IgD-negative memory B cell (primary cell): ENCODE measurements around the gene GPR132. TPM values are rescaled to one million over a fixed set of nuclear protein-coding genes. Genes with fewer than 3 reads are reported as not detected.
"Not testable (repeated sequence)": the region's sequence is repeated elsewhere in the genome, so short reads cannot be mapped to it uniquely, and the experiment has no call there.

ENCODE experiments used
- H3K27ac Mint-ChIP-seq, 3 donors: one replicate each; pipeline ENCODE4 v1.8.0; 2020 to 2022; ENCODE audit warnings: mild to moderate bottlenecking in 3 of 3, mixed read lengths in 3 of 3, moderate library complexity in 1 of 3
- H3K27me3 Mint-ChIP-seq: one replicate; pipeline ENCODE4 v1.8.0; 2021; ENCODE audit warnings: mixed read lengths
- H3K36me3 Mint-ChIP-seq: one replicate; pipeline ENCODE4 v1.8.0; 2020; ENCODE audit warnings: mild to moderate bottlenecking, mixed read lengths
- H3K4me1 Mint-ChIP-seq, 3 donors: one replicate each; pipeline ENCODE4 v1.8.0; 2020 to 2022; ENCODE audit warnings: mixed read lengths in 3 of 3, mild to moderate bottlenecking in 1 of 3
- H3K4me3 Mint-ChIP-seq, 4 donors: one replicate each; pipeline ENCODE4 v1.8.0; 2020 to 2022; ENCODE audit warnings: mild to moderate bottlenecking in 4 of 4, mixed read lengths in 4 of 4, moderate library complexity in 3 of 4
- H3K9me3 Mint-ChIP-seq, 3 donors: one replicate each; pipeline ENCODE4 v1.8.0; 2020 to 2021; ENCODE audit warnings: mixed read lengths in 3 of 3, mild to moderate bottlenecking in 1 of 3
- polyA plus RNA-seq: library from polyadenylated mRNA; unstranded; fragments of 300-500 nt; fragmentation: Illumina TruSeq; gene quantifications from one replicate; pipeline ENCODE4 v1.2.3, GENCODE V29; 2021

GPR132 gene
- polyA plus RNA-seq, 1 donor from 2014 or later: 37.2 TPM

DNA sequence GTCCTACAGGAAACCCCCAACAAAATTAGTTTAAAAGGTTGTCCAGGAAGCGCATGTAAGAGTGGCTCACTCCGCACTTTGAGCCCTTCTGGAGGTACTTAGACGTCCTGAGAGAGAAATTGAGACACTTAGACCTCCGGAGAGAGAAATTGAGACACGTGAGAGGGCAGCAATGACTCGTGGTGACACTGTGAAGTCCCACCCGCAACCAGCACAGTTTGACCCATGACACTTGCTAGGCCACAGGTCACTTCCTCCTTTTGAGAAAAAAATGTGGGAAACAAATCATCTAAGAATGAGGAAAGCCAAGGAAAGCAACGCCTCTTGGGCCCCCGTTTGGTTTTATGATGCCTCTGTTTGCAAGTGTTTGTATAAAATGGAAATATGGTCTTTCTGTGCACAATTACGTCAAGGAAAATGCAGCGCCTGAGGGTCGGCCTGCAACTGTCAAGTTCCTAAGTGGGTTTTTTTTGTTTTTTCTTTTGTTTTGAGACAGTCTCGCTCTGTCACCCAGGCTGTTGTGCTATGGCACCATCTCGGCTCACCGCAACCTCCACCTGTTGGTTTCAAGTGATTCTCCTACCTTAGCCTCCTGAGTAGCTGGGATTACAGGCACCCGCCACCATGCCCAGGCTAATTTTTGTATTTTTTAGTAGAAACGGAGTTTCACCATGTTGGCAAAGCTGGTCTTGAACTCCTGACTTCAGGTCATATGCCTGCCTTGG lies 30.8 kb downstream of the GPR132 start:
- Mint-ChIP-seq H3K27me3 (no peaks in the 10 kb centered on the region), H3K27ac (peak overlapping the region in 2 of 3 donors; percentile 65 to 73), H3K4me3 (peak overlapping the region; percentile 9 to 95 (median 54)), H3K4me1 (peaks cover 4 to 15% (median 8%) of the 10 kb centered on the region in 3 donors), H3K9me3 (peaks cover 0 to 2% (median 0%) of the 10 kb centered on the region in 3 donors), H3K36me3 (no peaks in the 10 kb centered on the region)

DNA sequence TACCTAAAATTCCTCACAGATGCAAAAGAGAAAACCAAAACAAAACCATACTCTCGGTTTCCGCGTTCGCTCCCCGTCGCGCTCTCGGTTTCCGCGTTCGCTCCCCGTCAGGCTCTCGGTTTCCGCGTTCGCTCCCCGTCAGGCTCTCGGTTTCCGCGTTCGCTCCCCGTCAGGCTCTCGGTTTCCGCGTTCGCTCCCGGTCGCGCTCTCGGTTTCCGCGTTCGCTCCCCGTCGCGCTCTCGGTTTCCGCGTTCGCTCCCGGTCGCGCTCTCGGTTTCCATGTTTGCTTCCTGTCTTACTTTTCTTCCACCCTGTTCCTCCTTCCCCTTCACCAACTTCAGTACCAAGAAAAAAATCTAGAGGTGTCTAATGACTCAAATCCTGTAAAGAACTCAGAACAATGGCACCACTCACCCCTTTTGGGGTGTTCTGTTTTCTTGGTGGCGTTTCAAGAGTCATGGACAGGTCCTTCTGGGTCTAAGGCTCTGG lies 31.8 kb downstream of the GPR132 start:
- not testable (repeated sequence) for H3K9me3 Mint-ChIP-seq

DNA sequence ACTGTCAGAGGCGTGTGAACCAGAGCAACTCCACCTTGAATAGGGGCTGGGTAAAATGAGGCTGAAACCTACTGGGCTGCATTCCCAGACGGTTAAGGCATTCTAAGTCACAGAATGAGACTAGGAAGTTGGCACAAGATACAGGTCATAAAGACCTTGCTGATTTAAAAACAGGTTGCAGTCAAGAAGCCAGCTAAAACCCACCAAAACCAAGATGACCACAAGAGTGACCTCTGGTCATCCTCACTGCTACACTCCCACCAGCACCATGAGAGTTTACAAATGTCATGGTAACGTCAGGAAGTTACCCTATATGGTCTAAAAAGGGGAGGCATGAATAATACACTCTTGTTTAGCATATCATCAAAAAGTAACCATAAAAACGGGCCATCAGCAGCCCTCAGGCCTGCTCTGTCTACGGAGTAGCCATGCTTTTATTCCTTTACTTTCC lies 32.8 kb downstream of the GPR132 start:
- H3K9me3 Mint-ChIP-seq: not testable (repeated sequence)

More for the DNA sequence above, 31.8 kb downstream of the GPR132 start:
- H3K27me3 Mint-ChIP-seq, H3K36me3 Mint-ChIP-seq: not testable (repeated sequence)
- H3K4me1 Mint-ChIP-seq: peaks cover 4 to 15% (median 8%) of the 10 kb centered on the region in 3 donors
- peak overlapping the region; percentile 87 to 97 (median 94) for H3K4me3 Mint-ChIP-seq
- H3K27ac Mint-ChIP-seq: peak overlapping the region in 2 of 3 donors; percentile 65 to 73

DNA sequence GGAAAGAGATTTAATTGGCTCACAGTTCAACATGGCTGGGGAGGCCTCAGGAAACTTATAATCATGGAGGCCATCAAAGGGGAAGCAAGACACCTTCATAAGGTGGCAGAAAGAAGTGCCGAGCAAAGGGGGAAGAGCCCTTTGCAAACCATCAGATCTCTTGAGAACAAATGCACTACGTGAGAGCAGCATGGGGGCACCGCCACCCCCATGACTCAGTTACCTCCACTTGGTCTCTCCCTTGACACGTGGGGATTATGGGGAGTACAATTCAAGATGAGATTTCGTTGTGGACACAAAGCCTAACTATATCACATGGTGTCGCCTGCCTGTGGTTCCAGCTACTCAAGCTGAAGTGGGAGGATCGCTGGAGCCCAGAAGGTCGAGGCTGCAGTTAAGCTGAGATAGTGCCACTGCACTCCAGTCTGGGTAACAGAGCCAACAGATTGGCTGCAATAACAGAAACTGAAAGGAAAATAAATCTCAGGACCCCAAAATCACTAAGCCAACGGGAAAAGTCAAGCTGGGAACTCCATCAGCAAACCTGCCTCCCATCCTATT lies 34.3 kb downstream of the GPR132 start:
- peaks cover 0 to 2% (median 0%) of the 10 kb centered on the region in 3 donors for H3K9me3 Mint-ChIP-seq
- no peaks in the 10 kb centered on the region for H3K36me3 Mint-ChIP-seq
- peak overlapping the region in 2 of 4 donors; percentile 58 to 68 for H3K4me3 Mint-ChIP-seq
- no peaks in the 10 kb centered on the region for H3K27me3 Mint-ChIP-seq
- peaks cover 7 to 19% (median 13%) of the 10 kb centered on the region in 3 donors for H3K4me1 Mint-ChIP-seq
- no peak overlapping the region for H3K27ac Mint-ChIP-seq

More for the DNA sequence above, 32.8 kb downstream of the GPR132 start:
- H3K36me3 Mint-ChIP-seq, H3K27me3 Mint-ChIP-seq: not testable (repeated sequence)
- Mint-ChIP-seq H3K4me1 (peaks cover 4 to 15% (median 8%) of the 10 kb centered on the region in 3 donors), H3K4me3 (peak overlapping the region; percentile 57 to 97 (median 94)), H3K27ac (peak overlapping the region in 1 of 3 donors; percentile 73)

DNA sequence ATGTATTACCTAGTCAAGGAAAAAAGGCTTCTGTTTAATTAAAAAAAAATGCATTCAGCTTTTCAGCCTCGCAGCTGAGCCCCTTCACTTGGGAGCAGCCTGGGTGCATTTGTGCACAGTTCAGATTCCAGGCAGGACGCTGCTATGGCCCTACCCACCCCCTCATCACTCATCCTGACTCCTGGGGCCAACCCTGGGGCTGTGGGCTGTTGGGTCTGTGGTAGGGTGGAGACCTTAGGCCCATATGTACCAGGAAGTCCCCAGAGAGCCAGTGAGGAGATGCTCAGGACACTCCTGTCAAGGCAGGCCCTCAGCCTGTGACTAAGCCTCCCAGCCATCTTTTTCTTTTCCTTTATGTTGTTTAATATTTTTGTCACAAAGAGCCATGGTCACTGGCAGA lies 35.0 kb downstream of the GPR132 start:
- Mint-ChIP-seq H3K4me1 (peaks cover 10 to 24% (median 14%) of the 10 kb centered on the region in 3 donors), H3K27me3 (no peaks in the 10 kb centered on the region), H3K4me3 (peak overlapping the region in 1 of 4 donors; percentile 68), H3K27ac (no peak overlapping the region), H3K9me3 (peaks cover 0 to 2% (median 0%) of the 10 kb centered on the region in 3 donors), H3K36me3 (no peaks in the 10 kb centered on the region)

- H3K36me3 Mint-ChIP-seq: no peaks in the 10 kb centered on the region
- H3K4me3 Mint-ChIP-seq: no peak overlapping the region
- peak overlapping the region in 1 of 3 donors; percentile 25 for H3K27ac Mint-ChIP-seq
- H3K4me1 Mint-ChIP-seq: peaks cover 15 to 24% (median 18%) of the 10 kb centered on the region in 3 donors
- no peaks in the 10 kb centered on the region for H3K27me3 Mint-ChIP-seq
- H3K9me3 Mint-ChIP-seq: peaks cover 0 to 2% (median 0%) of the 10 kb centered on the region in 3 donors
These were observed 35.8 kb downstream of the GPR132 start for GRCh38 chr14:105029402-105029801.

GRCh38 chr14:105028251-105028927 lies 36.8 kb downstream of the GPR132 start:
- H3K9me3 Mint-ChIP-seq: peaks cover 0 to 2% (median 0%) of the 10 kb centered on the region in 3 donors
- H3K36me3 Mint-ChIP-seq: no peaks in the 10 kb centered on the region
- H3K4me1 Mint-ChIP-seq: peaks cover 13 to 22% (median 15%) of the 10 kb centered on the region in 3 donors
- H3K4me3 Mint-ChIP-seq: peak overlapping the region in 1 of 4 donors; percentile 28
- no peaks in the 10 kb centered on the region for H3K27me3 Mint-ChIP-seq
- H3K27ac Mint-ChIP-seq: peak overlapping the region in 1 of 3 donors; percentile 35

DNA sequence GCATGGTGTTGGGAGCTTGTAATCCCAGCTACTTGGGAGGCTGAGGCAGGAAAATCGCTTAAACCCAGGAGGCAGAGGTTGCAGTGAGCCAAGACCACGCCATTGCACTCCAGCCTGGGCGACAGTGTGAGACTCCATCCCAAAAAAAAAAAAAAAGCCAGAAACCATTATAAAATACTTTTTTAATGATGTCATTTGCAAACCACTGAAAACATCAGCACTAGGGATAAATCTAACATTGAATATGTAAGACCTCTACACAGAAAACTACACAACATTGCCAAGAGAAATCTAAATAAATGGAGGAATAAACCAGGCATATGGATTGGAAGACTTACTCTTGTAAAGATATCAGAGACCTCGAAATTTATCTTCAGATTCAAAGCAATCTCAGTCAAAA lies 37.5 kb downstream of the GPR132 start:
- not testable (repeated sequence) for H3K36me3 Mint-ChIP-seq, H3K9me3 Mint-ChIP-seq, H3K4me3 Mint-ChIP-seq, H3K27me3 Mint-ChIP-seq
- peaks cover 10 to 22% (median 13%) of the 10 kb centered on the region in 3 donors for H3K4me1 Mint-ChIP-seq
- H3K27ac Mint-ChIP-seq: peak overlapping the region in 1 of 3 donors; percentile 35

GRCh38 chr14:105026802-105027563 lies 38.2 kb downstream of the GPR132 start:
- peaks cover 0 to 2% (median 0%) of the 10 kb centered on the region in 3 donors for H3K9me3 Mint-ChIP-seq
- no peak overlapping the region for H3K4me3 Mint-ChIP-seq
- H3K36me3 Mint-ChIP-seq: no peaks in the 10 kb centered on the region
- H3K27me3 Mint-ChIP-seq: no peaks in the 10 kb centered on the region
- peaks cover 10 to 20% (median 13%) of the 10 kb centered on the region in 3 donors for H3K4me1 Mint-ChIP-seq
- peak overlapping the region in 1 of 3 donors; percentile 64 for H3K27ac Mint-ChIP-seq

DNA sequence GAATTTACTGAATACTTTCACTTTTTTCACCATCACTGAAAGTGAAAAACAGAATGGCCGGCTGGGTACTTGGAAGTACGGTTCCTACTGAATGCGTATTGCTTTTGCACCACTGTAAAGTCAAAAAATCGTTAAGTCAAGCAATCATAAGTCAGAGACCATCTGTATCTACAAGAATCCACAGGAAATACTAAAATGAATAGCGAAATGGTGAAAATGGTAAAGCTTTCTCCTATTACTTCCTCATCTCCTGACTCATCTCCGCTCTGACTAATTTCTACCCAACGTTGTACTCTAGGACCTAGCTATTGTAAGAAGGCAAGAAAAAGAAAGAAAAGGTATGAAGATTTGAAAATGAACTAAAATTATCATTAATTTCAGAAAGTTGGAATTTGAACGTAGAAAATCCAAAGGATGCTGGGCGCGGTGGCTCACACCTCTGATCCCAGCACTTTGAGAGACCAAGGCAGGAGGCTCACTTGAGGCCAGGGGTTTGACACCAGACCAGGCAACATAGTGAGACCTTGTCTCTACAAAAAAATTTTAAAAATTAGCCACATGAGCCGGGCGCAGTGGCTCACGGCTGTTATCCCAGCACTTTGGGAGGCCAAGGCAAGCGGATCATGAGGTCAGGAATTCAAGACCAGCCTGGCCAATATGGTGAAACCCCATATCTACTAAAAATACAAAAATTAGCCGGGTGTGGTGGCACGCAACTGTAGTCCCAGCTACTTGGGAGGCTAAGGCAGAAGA lies 39.0 kb downstream of the GPR132 start:
- Mint-ChIP-seq H3K4me1 (peaks cover 15 to 26% (median 17%) of the 10 kb centered on the region in 3 donors), H3K4me3 (peak overlapping the region in 2 of 4 donors; percentile 16 to 49), H3K27ac (peak overlapping the region in 2 of 3 donors; percentile 23 to 64), H3K36me3 (no peaks in the 10 kb centered on the region), H3K27me3 (no peaks in the 10 kb centered on the region), H3K9me3 (peaks cover 0 to 2% (median 0%) of the 10 kb centered on the region in 3 donors)

GRCh38 chr14:105025429-105025828 lies 39.8 kb downstream of the GPR132 start:
- H3K4me3 Mint-ChIP-seq: peak overlapping the region in 1 of 4 donors; percentile 1
- H3K27me3 Mint-ChIP-seq: no peaks in the 10 kb centered on the region
- peaks cover 15 to 26% (median 17%) of the 10 kb centered on the region in 3 donors for H3K4me1 Mint-ChIP-seq
- no peaks in the 10 kb centered on the region for H3K9me3 Mint-ChIP-seq
- no peaks in the 10 kb centered on the region for H3K36me3 Mint-ChIP-seq
- peak overlapping the region in 2 of 3 donors; percentile 84 to 98 for H3K27ac Mint-ChIP-seq

GRCh38 chr14:105023791-105024480 lies 41.3 kb downstream of the GPR132 start:
- Mint-ChIP-seq H3K9me3 (no peaks in the 10 kb centered on the region), H3K27ac (peak overlapping the region in 1 of 3 donors; percentile 98), H3K4me3 (peak overlapping the region in 1 of 4 donors; percentile 99), H3K27me3 (peaks cover 3% of the 10 kb centered on the region), H3K36me3 (no peaks in the 10 kb centered on the region), H3K4me1 (peaks cover 24 to 34% (median 26%) of the 10 kb centered on the region in 3 donors)

- Mint-ChIP-seq H3K27ac (peak overlapping the region in 1 of 3 donors; percentile 98), H3K4me1 (peaks cover 25 to 38% (median 29%) of the 10 kb centered on the region in 3 donors), H3K4me3 (peak overlapping the region in 2 of 4 donors; percentile 33 to 99), H3K27me3 (peaks cover 3% of the 10 kb centered on the region), H3K9me3 (no peaks in the 10 kb centered on the region), H3K36me3 (no peaks in the 10 kb centered on the region)
These were observed 42.1 kb downstream of the GPR132 start for GRCh38 chr14:105023144-105023543.
